H9 (cell line): ENCODE measurements around the gene CAMTA1. TPM values are rescaled to one million over a fixed set of nuclear protein-coding genes. Genes with fewer than 3 reads are reported as not detected.

ENCODE experiments used
- DNase-seq: peaks from one replicate; pipeline ENCODE4 v3.0.0-alpha.2; 2017
- H2AFZ ChIP-seq: one replicate; pipeline ENCODE4 v1.6.1; 2013; ENCODE audit warnings: mild to moderate bottlenecking, low read length, control low read depth, moderate library complexity
- H2AK5ac ChIP-seq: 2 replicates; pipeline ENCODE4 v1.6.1; 2013; ENCODE audit warnings: low read length, control low read depth, mixed read lengths; ENCODE audit not compliant: insufficient read length
- H2BK120ac ChIP-seq: one replicate; pipeline ENCODE4 v1.6.1; 2013; ENCODE audit warnings: low read depth, mild to moderate bottlenecking, low read length, control low read depth, inconsistent platforms; ENCODE audit not compliant: poor library complexity, severe bottlenecking
- H2BK12ac ChIP-seq: 2 replicates; pipeline ENCODE4 v1.6.1; 2013; ENCODE audit warnings: low read length, control low read depth, mixed read lengths, low read depth; ENCODE audit not compliant: insufficient read length
- H2BK15ac ChIP-seq: 2 replicates; pipeline ENCODE4 v1.6.1; 2013; ENCODE audit warnings: low read depth, low read length, control low read depth
- H2BK20ac ChIP-seq: one replicate; pipeline ENCODE4 v1.6.1; 2013; ENCODE audit warnings: low read depth, mild to moderate bottlenecking, low read length, control low read depth, inconsistent platforms; ENCODE audit not compliant: poor library complexity, severe bottlenecking
- H2BK5ac ChIP-seq: 2 replicates; pipeline ENCODE4 v1.6.1; 2013; ENCODE audit warnings: low read length, control low read depth, mixed read lengths; ENCODE audit not compliant: insufficient read length
- H3K14ac ChIP-seq: 2 replicates; pipeline ENCODE4 v1.6.1; 2013; ENCODE audit warnings: low read length, control low read depth; ENCODE audit not compliant: insufficient read depth
- H3K18ac ChIP-seq: 2 replicates; pipeline ENCODE4 v1.6.1; 2013; ENCODE audit warnings: low read depth, mild to moderate bottlenecking, mixed read lengths, low read length, control low read depth; ENCODE audit not compliant: insufficient read length
- H3K23ac ChIP-seq: 2 replicates; pipeline ENCODE4 v1.6.1; 2013; ENCODE audit warnings: low read length, control low read depth, mixed read lengths, low read depth; ENCODE audit not compliant: insufficient read length
- H3K23me2 ChIP-seq: 2 replicates; pipeline ENCODE4 v1.6.1; 2013; ENCODE audit warnings: low read depth, mild to moderate bottlenecking, mixed read lengths, low read length, control low read depth; ENCODE audit not compliant: insufficient read length, poor library complexity, severe bottlenecking
- H3K27ac ChIP-seq: 2 replicates; pipeline ENCODE4 v1.5.1; 2013; ENCODE audit warnings: low read length, control low read depth, mixed read lengths, low read depth; ENCODE audit not compliant: insufficient read length
- H3K27me3 ChIP-seq: 2 replicates; pipeline ENCODE4 v1.6.1; 2013; ENCODE audit warnings: low read length, control low read depth, inconsistent platforms; ENCODE audit not compliant: insufficient read depth
- H3K4ac ChIP-seq: 2 replicates; pipeline ENCODE4 v1.6.1; 2013; ENCODE audit warnings: low read depth, mild to moderate bottlenecking, control low read depth, inconsistent platforms, low read length, moderate library complexity
- H3K4me1 ChIP-seq: 2 replicates; pipeline ENCODE4 v1.6.1; 2013; ENCODE audit warnings: low read length, control low read depth, inconsistent platforms; ENCODE audit not compliant: insufficient read depth
- H3K4me2 ChIP-seq: 2 replicates; pipeline ENCODE4 v1.6.1; 2013; ENCODE audit warnings: low read length, control low read depth, mixed read lengths; ENCODE audit not compliant: insufficient read length, insufficient read depth
- H3K56ac ChIP-seq: 2 replicates; pipeline ENCODE4 v1.6.1; 2013; ENCODE audit warnings: low read depth, mild to moderate bottlenecking, mixed read lengths, low read length, control low read depth; ENCODE audit not compliant: insufficient read length
- H3K79me1 ChIP-seq: 2 replicates; pipeline ENCODE4 v1.6.1; 2013; ENCODE audit warnings: low read depth, mild to moderate bottlenecking, moderate library complexity, low read length, control low read depth, inconsistent platforms; ENCODE audit not compliant: insufficient read depth, poor library complexity, severe bottlenecking
- H3K79me2 ChIP-seq: 2 replicates; pipeline ENCODE4 v1.6.1; 2013; ENCODE audit warnings: low read length, control low read depth, inconsistent platforms; ENCODE audit not compliant: insufficient read depth
- H3K9ac ChIP-seq: 2 replicates; pipeline ENCODE4 v1.6.1; 2013; ENCODE audit warnings: low read length, control low read depth, mixed read lengths; ENCODE audit not compliant: insufficient read length; ENCODE audit errors: extremely low read depth
- H3K9me3 ChIP-seq: one replicate; pipeline ENCODE4 v1.6.1; 2013; ENCODE audit warnings: low read depth, low read length, inconsistent platforms; ENCODE audit not compliant: control insufficient read depth
- H3T11ph ChIP-seq: one replicate; pipeline ENCODE4 v1.6.1; 2013; ENCODE audit warnings: mild to moderate bottlenecking, low read length, control low read depth, inconsistent platforms
- H4K20me1 ChIP-seq: one replicate; pipeline ENCODE4 v1.6.1; 2013; ENCODE audit not compliant: control insufficient read depth, insufficient read length, insufficient read depth
- H4K5ac ChIP-seq: 2 replicates; pipeline ENCODE4 v1.6.1; 2013; ENCODE audit warnings: low read depth, mild to moderate bottlenecking, mixed read lengths, low read length, control low read depth; ENCODE audit not compliant: insufficient read length
- H4K8ac ChIP-seq: replicated peaks from 2 replicates; pipeline ENCODE4 v1.6.1; 2013; ENCODE audit warnings: low read length, control low read depth, mixed read lengths, low read depth; ENCODE audit not compliant: insufficient read length
- H4K91ac ChIP-seq: 2 replicates; pipeline ENCODE4 v1.6.1; 2013; ENCODE audit warnings: low read depth, mild to moderate bottlenecking, moderate library complexity, mixed read lengths, low read length, control low read depth; ENCODE audit not compliant: insufficient read length
- H3K27ac Mint-ChIP-seq, 3 experiments: 2 replicates in 2 of 3; 3 replicates in 1 of 3; pipeline ENCODE4 v1.8.0; 2020 to 2021; ENCODE audit warnings: mixed read lengths in 3 of 3, mild to moderate bottlenecking in 1 of 3, moderate library complexity in 1 of 3
- H3K27me3 Mint-ChIP-seq: 2 replicates; pipeline ENCODE4 v1.8.0; 2021; ENCODE audit warnings: low read depth, mild to moderate bottlenecking, moderate library complexity, mixed read lengths
- H3K36me3 Mint-ChIP-seq, 3 experiments: 2 replicates in 2 of 3; 3 replicates in 1 of 3; pipeline ENCODE4 v1.8.0; 2020 to 2021; ENCODE audit warnings: low read depth in 3 of 3, mixed read lengths in 3 of 3; ENCODE audit not compliant: insufficient read depth in 1 of 3
- H3K4me1 Mint-ChIP-seq, 2 experiments: 2 replicates each; pipeline ENCODE4 v1.8.0; 2020; ENCODE audit warnings: mixed read lengths in 2 of 2
- H3K4me3 Mint-ChIP-seq, 2 experiments: 2 replicates in 1 of 2; 3 replicates in 1 of 2; pipeline ENCODE4 v1.8.0; 2020 to 2021; ENCODE audit warnings: mild to moderate bottlenecking in 2 of 2, mixed read lengths in 2 of 2, moderate library complexity in 1 of 2
- H3K9me3 Mint-ChIP-seq, 2 experiments: 2 replicates in 1 of 2; 3 replicates in 1 of 2; pipeline ENCODE4 v1.8.0; 2020; ENCODE audit warnings: mild to moderate bottlenecking in 2 of 2, mixed read lengths in 2 of 2, moderate library complexity in 1 of 2
- WGBS: extraction: QIAGEN DNeasy Blood & Tissue Kit; methylation state at CpG from one replicate; pipeline ENCODE4 v1.1.7; 2013; ENCODE audit warnings: missing lambda C conversion rate, low lambda C conversion rate, mixed read lengths; ENCODE audit not compliant: insufficient read length; ENCODE audit errors: extremely low coverage; 5-methylcytosine and 5-hydroxymethylcytosine counted together
- total RNA-seq: library from RNA; stranded (reverse); gene quantifications from 2 replicates; pipeline ENCODE4 v1.2.1, GENCODE V29; 2021
- TF ChIP-seq, protein P1 (sequence below): fragments of 200-600 bp; sonication (generic); conservative IDR thresholded peaks from 3 replicates; pipeline ENCODE4 v1.8.0; 2021; ENCODE audit warnings: antibody characterized with exemption, mild to moderate bottlenecking

CAMTA1 gene
- total RNA-seq, 1 experiment from 2014 or later: 115 TPM

DNA sequence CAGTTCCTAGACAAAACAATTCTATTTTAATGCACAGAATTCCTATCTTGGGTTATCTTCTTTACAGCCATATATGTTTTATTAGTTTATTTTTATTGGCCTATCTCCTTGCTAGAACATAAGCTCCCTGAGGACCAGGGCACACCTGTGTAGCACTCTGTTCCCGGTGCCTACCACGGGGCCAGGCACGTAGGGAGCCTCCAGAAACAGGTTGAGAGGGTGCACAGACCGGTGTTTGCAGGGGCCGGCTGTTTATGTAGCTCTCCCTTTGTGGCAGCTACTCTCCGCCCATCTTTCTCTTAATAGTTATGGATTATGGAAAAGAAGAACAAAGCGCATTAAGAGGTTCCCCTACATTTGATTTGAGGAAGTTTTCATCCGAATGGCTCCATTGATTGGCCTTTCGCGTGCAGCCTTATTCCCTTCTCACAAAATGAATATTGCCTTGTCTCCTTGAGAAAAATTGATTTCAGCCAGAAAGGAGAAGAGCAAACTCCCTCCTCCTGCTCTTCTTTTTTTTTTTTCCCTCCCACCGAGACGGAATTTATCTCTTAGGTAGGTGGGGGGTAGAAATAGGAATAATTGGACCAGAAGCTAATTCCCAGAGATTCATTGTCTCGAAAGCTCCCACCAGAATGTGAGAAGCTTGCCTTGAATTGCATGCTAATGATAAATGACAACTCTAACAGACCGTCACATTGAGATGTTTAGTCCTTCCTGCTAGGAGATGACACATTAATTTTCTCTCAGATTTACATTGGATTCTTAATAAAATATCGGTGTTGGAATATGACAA, 447.4 kb downstream of the CAMTA1 start:
- peaks cover 0 to 11% of the 10 kb centered on the region in 2 experiments; a peak in 2 of 4 replicates for H3K4me1 Mint-ChIP-seq
- Histone ChIP-seq H3K14ac (no peak overlapping the region), H2BK12ac (no peak overlapping the region), H4K20me1 (no peaks in the 10 kb centered on the region), H2BK20ac (no peak overlapping the region), H3K23ac (no peak overlapping the region), H2BK120ac (no peak overlapping the region), H3T11ph (no peak overlapping the region), H3K4ac (no peak overlapping the region), H4K91ac (no peak overlapping the region), H3K79me2 (no peaks in the 10 kb centered on the region), H4K8ac (no peak overlapping the region), H3K4me1 (no peaks in the 10 kb centered on the region), H2BK15ac (no peak overlapping the region), H3K9ac (no peak overlapping the region), H2BK5ac (no peak overlapping the region), H4K5ac (no peak overlapping the region), H3K27ac (no peak overlapping the region), H3K79me1 (no peaks in the 10 kb centered on the region), H3K4me2 (no peak overlapping the region), H3K56ac (no peak overlapping the region), H2AFZ (no peak overlapping the region), H3K27me3 (no peaks in the 10 kb centered on the region), H3K23me2 (no peaks in the 10 kb centered on the region), H3K9me3 (no peaks in the 10 kb centered on the region), H2AK5ac (no peak overlapping the region), H3K18ac (no peak overlapping the region)
- H3K4me3 Mint-ChIP-seq: no peak overlapping the region
- no peak for DNase-seq
- no peaks in the 10 kb centered on the region; the same call in 1 of the 2 replicates for H3K27me3 Mint-ChIP-seq
- no peak overlapping the region for H3K27ac Mint-ChIP-seq
- no peaks in the 10 kb centered on the region for H3K9me3 Mint-ChIP-seq
- no peaks in the 10 kb centered on the region; a peak in 1 of 7 replicates for H3K36me3 Mint-ChIP-seq
- TF ChIP-seq, protein P1, sequence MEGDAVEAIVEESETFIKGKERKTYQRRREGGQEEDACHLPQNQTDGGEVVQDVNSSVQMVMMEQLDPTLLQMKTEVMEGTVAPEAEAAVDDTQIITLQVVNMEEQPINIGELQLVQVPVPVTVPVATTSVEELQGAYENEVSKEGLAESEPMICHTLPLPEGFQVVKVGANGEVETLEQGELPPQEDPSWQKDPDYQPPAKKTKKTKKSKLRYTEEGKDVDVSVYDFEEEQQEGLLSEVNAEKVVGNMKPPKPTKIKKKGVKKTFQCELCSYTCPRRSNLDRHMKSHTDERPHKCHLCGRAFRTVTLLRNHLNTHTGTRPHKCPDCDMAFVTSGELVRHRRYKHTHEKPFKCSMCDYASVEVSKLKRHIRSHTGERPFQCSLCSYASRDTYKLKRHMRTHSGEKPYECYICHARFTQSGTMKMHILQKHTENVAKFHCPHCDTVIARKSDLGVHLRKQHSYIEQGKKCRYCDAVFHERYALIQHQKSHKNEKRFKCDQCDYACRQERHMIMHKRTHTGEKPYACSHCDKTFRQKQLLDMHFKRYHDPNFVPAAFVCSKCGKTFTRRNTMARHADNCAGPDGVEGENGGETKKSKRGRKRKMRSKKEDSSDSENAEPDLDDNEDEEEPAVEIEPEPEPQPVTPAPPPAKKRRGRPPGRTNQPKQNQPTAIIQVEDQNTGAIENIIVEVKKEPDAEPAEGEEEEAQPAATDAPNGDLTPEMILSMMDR: no peak
- WGBS: no CpG with 5 or more reads among the region's 15 CpGs
